GM19397 (cell line): ENCODE measurements around the gene DNAH8.

ENCODE experiments used
- ATAC-seq: cut with Tn5 transposase; IDR thresholded peaks from one replicate; pipeline ENCODE4 v1.9.1; 2021; ENCODE audit warnings: mild to moderate bottlenecking, moderate library complexity; ENCODE audit not compliant: unreplicated experiment

DNAH8 gene

GRCh38 chr6:39061182-39061581 lies 346.1 kb downstream of the DNAH8 start:
- ATAC-seq, result no peak

- no peak for ATAC-seq
Observed at GRCh38 chr6:39061588-39061987, 346.5 kb downstream of the DNAH8 start.

GRCh38 chr6:39062014-39062740 lies 347.1 kb downstream of the DNAH8 start:
- ATAC-seq, result no peak

GRCh38 chr6:39063526-39063925 lies 348.4 kb downstream of the DNAH8 start:
- ATAC-seq, result no peak

GRCh38 chr6:39065561-39065960 lies 350.4 kb downstream of the DNAH8 start:
- no peak for ATAC-seq

- ATAC-seq, result no peak
Observed at GRCh38 chr6:39068391-39068790, 353.3 kb downstream of the DNAH8 start.

GRCh38 chr6:39072830-39073229 lies 357.7 kb downstream of the DNAH8 start:
- ATAC-seq, result no peak

GRCh38 chr6:39073471-39074355 lies 358.6 kb downstream of the DNAH8 start:
- no peak for ATAC-seq

- no peak for ATAC-seq
Observed at GRCh38 chr6:39074486-39074885, 359.4 kb downstream of the DNAH8 start.

GRCh38 chr6:39075010-39075686 lies 360.0 kb downstream of the DNAH8 start:
- ATAC-seq, result no peak

- no peak for ATAC-seq
Observed at GRCh38 chr6:39075807-39076622, 360.9 kb downstream of the DNAH8 start.

GRCh38 chr6:39076623-39077535 lies 361.8 kb downstream of the DNAH8 start:
- no peak for ATAC-seq

- ATAC-seq, result no peak
Observed at GRCh38 chr6:39077882-39078594, 362.9 kb downstream of the DNAH8 start.

- ATAC-seq, result no peak
Observed at GRCh38 chr6:39078695-39079094, 363.6 kb downstream of the DNAH8 start.

GRCh38 chr6:39079197-39080125 lies 364.4 kb downstream of the DNAH8 start:
- no peak for ATAC-seq
